HG03025 (cell line): ENCODE measurements around the gene SLC51B.
"Not testable (repeated sequence)": the region's sequence is repeated elsewhere in the genome, so short reads cannot be mapped to it uniquely, and the experiment has no call there.

Experiments
- ATAC-seq: cut with Tn5 transposase; IDR thresholded peaks from one replicate; pipeline ENCODE4 v1.9.1; 2021; ENCODE audit warnings: mild to moderate bottlenecking, moderate library complexity; ENCODE audit not compliant: unreplicated experiment, low FRiP score

SLC51B gene

DNA sequence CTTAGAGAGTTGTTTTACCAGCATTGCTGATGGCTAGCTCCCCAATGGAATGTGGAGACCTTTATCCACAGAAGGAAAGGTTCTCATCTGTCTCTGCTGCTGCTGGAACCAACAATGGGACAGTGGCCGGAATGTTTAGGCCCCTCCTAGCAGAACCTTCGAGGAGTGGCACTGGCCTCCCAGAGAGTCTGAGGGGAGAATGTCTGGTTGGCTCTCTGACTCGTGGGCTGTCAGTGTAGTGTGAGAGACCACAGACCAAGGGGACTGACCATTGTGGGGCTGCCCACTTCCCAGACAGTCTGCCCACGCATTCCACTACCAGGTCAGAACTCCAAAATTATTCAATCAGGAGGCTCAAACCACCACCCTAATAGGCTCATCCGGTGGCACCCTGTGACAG, 17.5 kb downstream of the SLC51B start:
- ATAC-seq, result no peak

DNA sequence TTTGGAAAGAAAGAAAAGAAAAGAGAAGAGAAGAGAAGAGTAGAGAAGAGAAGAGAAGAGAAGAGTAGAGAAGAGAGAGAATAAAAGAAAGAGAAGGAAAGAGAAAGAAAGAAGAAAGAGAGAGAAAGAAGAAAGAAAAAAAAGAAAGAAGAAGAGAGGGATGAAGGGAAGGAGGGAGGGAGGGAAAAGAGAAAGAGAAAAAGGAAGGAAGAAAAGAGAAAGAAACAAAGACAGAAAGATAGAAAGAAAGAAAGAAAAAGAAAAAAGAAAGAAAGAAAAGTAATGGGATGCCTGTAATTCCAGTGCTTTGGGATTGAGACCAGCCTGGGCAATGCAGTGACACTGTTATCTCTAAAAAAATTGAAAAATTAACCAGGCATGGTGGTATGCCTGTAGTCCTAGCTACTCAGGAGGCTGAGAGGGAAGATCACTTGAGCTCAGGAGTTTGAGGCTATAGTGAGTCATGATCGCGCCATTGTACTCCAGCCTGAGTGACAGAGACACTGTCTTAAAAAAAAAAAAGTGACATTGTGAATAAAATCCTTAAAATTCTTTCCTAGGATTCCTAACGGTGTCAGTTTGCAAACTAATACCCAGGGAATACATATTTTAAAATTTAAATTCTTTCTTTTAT, 20.9 kb downstream of the SLC51B start:
- no peak for ATAC-seq

GRCh38 chr15:65066635-65067316, 21.6 kb downstream of the SLC51B start:
- no peak for ATAC-seq

- no peak for ATAC-seq
These were observed 22.1 kb downstream of the SLC51B start for GRCh38 chr15:65067317-65067644.

DNA sequence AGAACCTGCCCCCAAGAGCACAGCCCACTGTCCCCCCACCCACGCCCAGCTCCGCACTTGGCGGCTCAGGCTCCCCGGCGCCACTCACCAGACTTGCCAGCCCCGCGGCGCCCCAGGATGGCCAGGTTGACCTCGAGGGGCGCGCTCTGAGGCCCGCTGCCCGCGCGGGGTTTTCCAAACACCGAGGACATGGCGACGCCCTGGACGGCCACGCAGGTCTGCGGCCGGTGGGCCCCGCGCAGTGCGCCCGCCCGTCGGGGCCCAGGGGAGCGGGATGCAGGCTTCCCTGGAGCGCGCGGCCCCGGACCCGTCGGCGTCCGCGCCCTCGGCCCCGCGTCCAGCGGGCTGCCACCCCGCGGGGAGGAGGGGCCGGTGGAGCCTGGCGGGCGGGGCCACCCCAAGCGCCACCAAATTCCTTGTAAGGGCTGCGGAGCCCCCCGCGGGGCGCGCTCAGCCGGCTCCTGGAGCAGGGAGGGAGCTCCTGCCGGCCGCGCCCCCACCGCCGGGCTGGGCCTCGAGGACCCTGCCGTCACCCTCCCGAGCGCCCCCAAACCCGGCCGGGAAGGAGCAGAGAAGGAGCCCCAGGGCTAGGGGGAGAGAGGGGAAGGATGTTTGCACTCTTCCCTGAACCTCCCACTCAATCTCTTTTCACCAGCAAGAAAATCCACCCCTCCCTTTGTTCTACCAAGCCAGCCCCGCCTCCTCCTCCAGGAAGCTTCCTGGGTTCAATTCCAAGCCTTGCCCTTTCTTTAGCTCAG, 22.6 kb downstream of the SLC51B start, which contains the start of gene RASL12:
Gene RASL12 (minus strand): TSS at position 347 of the 758 bp plus-strand sequence. CDS start 156 bp downstream, at position 191.
- no peak for ATAC-seq

GRCh38 chr15:65068403-65068788, 23.2 kb downstream of the SLC51B start:
- no peak for ATAC-seq

- no peak for ATAC-seq
These were observed 24.0 kb downstream of the SLC51B start for GRCh38 chr15:65069179-65069578.

DNA sequence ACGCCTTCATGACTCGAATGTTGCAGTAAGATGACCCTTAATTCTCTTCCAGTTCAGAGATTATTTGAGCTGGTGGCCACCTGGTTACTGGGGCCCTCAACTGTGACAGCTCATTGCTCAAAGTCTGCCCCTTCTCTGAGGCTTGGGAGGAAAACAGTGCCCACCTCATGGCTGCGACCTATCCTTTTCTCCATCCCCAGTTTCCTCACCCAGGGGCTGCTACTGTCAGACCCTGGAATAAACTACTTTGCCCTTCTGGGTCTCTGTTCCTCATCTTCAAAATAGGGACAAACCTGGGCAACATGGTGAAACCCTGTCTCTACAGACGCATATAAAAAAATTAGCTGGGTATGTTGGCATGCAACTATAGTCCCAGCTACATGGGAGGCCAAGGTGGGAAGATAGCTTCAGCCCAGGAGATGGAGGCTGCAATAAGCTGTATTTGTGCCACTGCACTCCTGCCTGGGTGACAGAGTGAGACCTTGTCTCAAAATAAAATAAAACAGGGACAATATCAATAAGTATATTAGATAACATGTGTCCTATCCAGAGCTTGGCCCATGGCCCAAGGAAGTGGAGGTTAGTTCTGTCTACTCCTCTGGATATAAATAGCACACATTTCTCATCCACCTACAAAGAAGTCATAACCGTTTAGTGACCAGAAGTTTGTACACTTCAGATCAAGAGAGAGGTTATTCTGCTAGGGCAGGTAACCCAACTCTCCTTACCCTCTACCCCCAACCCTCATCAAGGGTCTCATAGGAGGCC, 24.8 kb downstream of the SLC51B start:
- ATAC-seq, result no peak

DNA sequence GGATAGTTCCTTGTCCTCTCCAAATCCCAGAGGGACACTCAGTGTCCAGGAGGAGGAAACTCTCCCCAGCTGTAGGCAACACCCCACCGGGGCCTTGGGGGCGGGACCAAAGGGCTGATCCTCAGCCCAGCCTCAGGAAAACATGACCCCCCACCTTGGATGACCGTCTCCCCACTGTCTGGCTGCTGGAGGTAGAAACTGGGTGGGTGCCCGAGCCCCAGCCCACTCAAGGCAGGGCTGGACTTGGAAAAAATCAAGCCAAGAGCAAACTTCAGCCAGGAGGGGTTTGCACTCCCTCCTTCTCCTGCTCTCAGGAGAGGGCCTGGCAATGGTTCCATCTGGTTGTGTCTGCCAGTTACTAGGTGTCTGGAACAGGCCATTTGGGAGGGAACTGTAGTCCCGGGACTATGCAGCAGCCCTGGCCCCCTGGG, 26.2 kb downstream of the SLC51B start:
- ATAC-seq, result no peak

DNA sequence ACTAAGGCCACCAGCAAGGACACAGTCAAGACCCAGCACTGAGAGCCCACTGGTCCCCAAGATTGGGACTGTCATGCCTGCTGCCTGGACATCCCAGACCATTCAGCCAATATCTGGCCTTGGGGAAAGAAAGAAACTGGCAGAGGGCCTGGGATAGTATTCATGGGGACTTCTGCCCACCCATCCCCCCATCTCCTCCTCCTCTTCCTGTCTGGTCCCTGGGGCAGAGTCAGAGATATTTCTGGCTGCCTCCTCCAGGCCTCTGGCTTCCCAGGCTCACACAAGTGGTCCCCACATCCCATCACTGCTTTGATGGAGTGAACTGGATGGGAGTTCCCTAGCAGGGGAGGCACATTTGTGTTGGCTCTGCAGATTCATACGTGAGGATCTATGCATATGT, 26.8 kb downstream of the SLC51B start:
- no peak for ATAC-seq

- ATAC-seq, result no peak
These were observed 27.4 kb downstream of the SLC51B start for GRCh38 chr15:65072617-65073016.

GRCh38 chr15:65074946-65075345, 29.8 kb downstream of the SLC51B start:
- not testable (repeated sequence) for ATAC-seq

GRCh38 chr15:65075607-65076395, 30.6 kb downstream of the SLC51B start:
- not testable (repeated sequence) for ATAC-seq

- no peak for ATAC-seq
These were observed 31.5 kb downstream of the SLC51B start, which contains the start of gene KBTBD13 for GRCh38 chr15:65076486-65077290. TSS of gene KBTBD13 (plus strand) at chr15:65076746. CDS start at chr15:65076816, 70 bp downstream.

- no peak for ATAC-seq
These were observed 32.2 kb downstream of the SLC51B start for GRCh38 chr15:65077291-65077980.

DNA sequence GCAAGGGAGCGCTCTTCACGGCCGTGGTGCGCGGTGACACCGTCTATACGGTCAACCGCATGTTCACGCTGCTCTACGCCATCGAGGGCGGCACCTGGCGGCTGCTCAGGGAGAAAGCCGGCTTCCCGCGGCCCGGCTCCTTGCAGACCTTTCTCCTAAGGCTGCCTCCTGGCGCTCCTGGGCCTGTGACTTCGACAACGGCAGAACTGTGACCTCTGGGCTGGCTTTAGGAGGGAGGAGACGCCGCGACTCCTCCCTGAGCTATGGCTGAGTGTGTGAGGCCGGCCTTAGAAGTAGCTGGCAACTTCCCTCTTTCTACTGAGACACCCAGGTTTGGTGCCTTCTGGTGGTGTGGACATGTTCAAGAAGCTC, 32.8 kb downstream of the SLC51B start:
- no peak for ATAC-seq

GRCh38 chr15:65079580-65079979, 34.4 kb downstream of the SLC51B start:
- no peak for ATAC-seq

- no peak for ATAC-seq
These were observed 36.1 kb downstream of the SLC51B start for GRCh38 chr15:65081270-65081669.

DNA sequence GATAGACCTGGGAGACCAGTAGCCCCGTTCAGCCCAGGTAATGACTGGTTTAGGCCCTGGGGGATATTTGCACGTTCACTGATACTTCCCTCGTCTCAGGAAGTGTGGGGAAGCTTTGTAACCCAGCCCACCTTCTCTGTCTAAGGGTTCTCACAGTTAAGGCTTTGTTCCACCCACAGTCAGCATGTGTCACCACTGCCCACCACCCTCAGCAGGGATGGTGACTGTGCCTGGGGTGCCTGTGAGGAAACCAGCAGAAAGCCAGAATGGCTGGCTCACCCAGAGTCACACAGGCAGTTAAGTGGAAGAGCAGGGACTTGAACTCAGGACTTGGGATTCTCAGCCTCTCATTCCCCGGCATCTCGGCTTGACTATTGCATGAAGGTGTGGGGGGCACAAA, 36.6 kb downstream of the SLC51B start:
- no peak for ATAC-seq
